NCI-H1436 treated with DMSO at 0.1 percent for 48 hours (cell line): ENCODE measurements around the gene RERE.
"Not testable (repeated sequence)": the region's sequence is repeated elsewhere in the genome, so short reads cannot be mapped to it uniquely, and the experiment has no call there.

Experiments used
- DNase-seq: peaks from one replicate; lab custom pipeline; 2025; lab: John Stamatoyannopoulos, UW

RERE gene

DNA sequence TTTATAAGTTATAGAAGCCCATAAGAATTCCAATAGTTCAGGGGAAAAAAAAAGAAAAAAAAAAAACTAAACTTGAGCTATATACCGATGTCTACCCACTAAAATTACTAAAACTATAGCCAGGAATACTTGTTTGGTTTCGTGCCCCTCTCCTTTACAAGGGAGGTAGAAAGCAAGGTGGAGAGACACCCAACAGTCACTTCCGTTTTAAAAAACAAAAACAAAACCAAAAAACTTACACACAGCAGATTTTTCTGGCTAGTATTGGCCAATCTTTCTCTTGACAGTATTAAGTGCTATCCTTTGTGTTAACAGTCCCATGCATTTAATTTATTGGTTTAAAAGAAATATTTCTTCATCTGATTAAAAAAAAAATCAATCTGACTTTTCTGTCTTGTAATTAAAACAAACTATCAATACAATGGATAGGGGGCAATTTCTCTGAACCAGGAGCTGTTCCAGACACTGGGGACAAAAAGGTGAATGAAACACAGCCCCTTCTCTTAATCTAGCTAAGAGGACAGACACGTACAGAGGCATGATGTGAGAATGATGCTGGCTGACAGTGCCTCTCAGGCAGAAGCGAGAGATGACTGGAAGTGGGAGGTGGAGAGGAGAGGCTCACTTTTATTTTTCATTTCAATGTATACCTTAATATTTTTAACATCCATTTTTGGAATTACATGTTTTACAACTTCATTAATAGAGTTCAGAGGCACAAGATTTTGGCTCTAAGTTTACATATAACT lies 214.8 kb downstream of the RERE start:
- DNase-seq = no peak

DNA sequence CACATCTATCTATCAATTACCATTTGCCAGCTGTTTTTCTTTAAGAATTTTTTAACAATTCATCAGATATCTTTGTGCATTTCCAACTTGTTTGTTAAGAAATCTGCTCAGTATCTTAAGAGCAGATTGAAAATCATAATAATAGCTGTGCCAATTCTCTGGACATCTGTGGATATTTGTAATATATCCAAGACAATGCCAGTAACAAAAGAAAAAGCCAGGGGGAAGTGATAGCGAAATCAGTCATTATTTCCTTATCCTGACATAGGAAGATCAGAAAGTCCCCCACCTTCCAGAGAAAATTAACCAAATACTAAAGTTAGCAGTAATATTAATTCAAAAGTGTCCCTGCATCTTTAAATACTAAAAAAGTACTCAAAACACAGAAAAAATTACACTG lies 217.1 kb downstream of the RERE start:
- no peak for DNase-seq

DNA sequence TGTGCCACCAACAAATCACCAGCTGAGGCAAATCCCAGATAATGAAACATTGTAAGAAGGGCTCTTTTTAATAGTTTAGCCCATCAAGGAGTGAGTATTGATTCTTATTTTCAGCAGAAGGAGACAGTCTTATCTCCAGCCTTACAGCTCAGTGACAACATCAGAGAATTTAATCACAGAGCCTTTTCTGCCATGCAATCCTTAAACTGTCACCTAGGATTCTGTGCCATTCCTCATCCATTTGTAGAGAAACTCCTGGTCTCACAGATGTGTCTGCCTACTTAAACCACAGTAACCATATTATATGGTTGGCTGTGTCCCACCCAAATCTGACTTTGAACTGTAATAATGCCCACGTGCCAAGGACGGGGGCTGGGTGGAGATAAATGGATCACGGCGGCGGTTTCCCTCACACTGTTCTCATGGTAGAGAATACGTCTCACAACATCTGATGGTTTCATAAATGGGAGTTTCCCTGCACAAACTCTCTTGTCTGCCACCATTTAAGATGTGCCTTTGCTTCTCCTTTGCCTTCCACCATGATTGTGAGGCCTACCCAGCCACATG lies 217.7 kb downstream of the RERE start:
- DNase-seq = no peak

DNA sequence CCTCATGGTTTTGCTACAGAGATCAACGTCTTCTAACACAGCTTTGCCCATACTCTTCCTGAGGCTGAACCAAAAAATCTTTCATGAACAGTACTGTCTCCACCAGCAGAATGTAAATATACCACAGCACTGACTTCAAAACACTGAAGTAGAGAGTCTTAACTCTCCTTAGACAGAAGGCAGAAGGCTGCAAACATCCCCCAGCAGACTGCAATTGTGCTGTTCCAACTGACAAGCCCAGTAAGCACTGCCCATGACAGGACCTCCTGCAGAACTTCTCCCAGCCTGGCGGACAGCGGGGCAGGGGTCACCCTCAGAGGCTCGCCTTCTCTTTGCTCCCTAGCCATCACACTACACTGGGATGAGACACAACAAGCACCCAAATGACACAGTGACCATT lies 218.7 kb downstream of the RERE start:
- DNase-seq = no peak

GRCh38 chr1:8598060-8598724 lies 219.2 kb downstream of the RERE start:
- no peak for DNase-seq

- no peak for DNase-seq
Observed at GRCh38 chr1:8597455-8597854, 220.0 kb downstream of the RERE start.

DNA sequence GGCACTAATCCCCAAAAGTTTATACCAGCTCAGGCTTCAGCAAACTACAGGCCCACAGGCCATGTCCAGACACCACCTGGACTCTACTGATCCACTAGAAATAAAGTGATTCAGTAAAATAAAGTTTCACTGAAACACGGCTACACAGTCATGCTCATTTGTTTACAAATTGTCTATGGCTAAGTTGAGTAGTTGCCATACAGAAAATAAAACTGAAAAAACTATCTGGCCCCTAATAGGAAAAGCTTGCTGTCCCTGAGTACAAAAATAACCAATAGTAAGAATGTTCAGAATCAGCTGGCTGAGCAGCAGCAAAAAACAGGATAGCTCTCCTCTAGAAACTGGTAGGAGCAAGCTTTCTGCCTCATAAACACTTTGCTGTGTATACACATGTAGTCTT lies 221.5 kb downstream of the RERE start:
- DNase-seq = no peak

GRCh38 chr1:8595332-8595731 lies 222.1 kb downstream of the RERE start:
- DNase-seq = no peak

DNA sequence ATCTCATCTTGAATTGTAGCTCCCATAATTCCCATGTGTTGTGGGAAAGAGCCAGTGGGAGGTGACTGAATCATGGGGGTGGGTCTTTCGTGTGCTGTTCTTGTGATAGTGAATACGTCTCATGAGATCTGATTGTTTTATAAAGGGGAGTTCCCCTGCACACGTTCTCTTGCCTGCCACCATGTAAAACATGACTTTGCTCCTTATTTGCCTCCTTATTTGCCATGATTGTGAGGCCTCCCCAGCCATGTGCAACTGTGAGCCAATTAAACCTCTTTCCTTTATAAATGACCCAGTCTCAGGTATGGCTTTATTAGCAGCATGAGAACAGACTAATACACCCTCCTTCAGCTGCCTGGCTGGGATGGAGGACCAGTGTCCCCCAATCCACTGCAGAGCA lies 224.1 kb downstream of the RERE start:
- DNase-seq = not testable (repeated sequence)

- no peak for DNase-seq
Observed at GRCh38 chr1:8591569-8591968, 225.9 kb downstream of the RERE start.

GRCh38 chr1:8590721-8591351 lies 226.6 kb downstream of the RERE start:
- no peak for DNase-seq

DNA sequence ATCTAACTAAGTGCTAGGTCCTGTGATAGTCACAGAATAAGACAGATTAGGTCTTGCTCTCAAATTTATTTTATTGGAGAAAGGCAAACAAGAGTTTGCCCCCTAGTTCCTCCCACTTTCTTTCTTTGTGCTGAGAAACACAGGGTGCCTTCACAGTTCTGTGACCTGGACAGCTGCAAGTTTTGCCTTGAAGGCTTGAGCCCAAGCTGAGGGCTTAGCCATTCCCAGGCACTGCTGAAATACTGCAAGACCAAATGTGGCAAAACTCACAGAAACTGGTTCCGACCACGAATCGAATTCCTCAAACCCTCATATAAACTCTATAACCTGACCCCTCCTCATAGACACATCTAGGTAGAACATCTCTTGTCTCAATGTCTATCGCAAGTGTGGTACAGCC lies 227.9 kb downstream of the RERE start:
- DNase-seq = no peak

DNA sequence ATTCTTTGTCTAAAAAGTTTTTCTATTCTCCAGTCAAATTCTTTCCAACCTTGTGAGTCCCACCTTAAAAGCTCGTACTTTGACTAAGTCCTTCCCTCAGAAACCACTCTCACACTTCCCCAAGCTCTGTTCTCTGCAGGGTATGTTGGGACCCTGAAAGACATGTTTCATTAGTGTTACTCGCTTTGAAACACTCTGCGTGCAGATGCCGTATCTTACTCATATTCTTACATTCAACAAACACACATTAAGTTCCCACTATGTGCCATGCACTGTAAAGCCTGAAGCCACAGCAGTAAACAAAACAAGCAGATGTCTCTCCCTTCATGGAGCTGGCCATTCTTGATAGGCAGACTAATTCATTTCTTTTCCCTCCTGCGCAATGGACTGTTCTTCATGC lies 229.7 kb downstream of the RERE start:
- no peak for DNase-seq

DNA sequence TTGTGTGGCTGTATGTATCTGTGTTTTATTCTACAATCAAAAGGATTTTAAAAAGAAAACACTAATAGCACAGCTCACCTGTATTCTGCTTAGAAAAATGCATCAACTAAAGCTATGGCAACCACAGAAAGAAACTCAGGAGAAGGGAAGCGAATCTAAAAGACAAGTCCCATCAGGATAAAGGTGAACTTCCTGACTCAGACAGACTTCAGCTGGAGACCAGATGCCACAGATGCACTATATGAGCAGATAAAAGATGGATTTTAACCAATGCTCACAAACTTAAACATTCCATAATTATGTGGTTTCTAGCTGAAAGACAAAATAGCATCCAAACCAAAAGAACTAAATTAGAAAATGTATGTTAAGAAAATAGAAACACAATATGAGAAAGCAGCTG lies 231.0 kb downstream of the RERE start:
- DNase-seq = no peak

DNA sequence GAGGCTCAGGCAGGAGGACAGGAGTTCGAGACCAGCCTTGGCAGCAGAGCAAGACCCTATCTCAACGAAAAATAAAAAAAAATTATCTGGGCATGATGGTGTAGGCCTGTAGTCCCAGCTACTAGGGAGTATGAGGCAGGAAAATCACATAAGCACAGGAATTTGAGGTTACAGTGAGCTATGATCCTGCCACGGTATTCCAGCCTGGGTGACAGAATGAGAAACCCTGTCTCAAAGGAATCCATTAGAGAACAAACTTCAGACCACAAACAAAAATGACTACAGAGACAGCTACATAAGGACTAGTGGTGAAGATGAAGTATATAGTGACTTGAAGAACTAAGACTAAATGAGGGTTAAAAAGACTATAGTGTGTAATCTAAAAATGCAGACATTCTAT lies 233.1 kb downstream of the RERE start:
- DNase-seq = no peak

DNA sequence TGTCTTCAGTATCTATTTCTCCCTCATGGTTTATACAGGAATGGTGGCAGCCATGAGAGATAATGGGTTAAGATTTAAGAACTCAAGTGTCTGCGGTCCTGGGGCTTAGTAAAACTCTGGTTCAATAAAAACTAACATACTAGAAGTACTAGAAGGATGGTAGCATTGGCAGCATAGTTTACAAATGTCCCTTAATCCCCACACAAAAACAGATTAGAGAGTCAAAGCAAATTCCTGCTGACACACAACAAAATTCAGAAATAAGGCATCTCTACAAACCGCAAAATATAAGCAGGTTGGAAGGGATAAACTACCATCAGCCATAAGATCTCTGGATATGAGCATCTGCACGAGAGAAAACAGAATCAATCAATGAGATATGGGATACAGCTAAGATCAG lies 234.4 kb downstream of the RERE start:
- no peak for DNase-seq

DNA sequence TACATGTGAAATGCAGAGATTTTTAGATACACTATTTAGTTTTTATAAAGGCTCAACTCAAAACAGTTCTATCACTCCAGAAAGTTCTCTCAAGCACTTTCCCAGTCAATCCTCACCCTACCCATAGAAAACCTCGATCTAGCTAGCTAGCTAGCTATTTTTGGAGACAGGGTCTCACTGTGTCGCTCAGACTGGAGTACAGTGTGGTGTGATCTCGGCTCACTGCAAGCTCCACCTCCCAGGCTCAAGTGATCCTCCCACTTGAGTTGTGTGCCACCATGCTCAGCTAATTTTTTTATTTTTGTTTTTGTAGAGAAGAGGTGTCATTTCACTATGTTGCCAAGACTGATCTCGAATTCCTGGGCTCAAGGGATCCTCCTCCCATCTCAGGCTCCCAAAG lies 236.9 kb downstream of the RERE start:
- no peak for DNase-seq

DNA sequence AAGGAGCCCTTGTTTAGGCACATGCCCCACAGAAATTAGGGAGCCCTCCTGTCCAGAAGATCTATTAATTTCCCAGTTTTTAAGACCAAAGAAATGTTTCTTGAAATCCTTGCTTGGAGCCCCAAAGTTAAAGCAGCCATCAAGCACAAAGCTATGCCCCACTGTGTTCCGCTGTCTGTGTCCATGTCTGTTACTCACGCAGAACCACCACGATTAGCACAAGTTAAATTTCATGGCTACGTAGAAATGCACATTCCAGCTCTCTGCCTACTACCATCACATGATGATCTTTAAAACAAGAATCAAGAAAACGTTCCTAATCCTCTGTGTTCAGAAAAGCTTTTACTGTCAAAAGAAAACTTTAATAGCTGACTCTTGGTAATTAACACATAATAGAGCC lies 238.5 kb downstream of the RERE start:
- DNase-seq = no peak

DNA sequence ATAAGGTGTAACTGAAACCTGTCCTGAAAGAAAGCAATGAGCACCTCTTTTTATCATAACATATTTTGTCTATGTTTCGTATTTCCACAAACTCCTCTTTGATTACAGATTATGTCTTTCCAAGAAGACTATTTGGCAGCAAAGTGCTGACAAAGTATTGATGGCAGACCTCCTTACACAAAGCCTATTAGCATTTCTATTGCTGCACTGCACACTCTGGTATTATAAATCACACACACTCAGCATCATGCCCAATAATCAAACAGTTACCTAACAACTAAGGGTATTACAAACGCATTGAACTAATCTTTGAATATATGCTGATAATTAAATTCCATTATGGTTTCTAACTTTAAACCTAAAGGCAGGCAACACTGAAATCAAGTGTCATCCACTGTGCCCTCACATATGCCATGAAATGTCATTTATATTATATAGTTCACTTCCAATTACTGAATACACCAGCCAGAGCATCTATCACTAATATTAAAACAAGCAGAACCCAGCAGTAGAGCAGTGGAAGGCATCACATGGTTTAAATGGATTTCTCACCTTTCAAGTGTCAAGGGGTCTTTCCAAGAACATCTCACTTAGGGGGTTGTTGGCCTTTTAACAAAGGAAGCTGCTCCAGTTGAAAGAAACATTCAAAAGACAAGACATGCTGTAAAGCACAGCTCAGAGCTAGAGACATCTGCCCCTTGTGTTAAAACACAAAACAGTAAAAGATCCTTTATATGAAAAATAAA lies 239.1 kb downstream of the RERE start:
- no peak for DNase-seq

DNA sequence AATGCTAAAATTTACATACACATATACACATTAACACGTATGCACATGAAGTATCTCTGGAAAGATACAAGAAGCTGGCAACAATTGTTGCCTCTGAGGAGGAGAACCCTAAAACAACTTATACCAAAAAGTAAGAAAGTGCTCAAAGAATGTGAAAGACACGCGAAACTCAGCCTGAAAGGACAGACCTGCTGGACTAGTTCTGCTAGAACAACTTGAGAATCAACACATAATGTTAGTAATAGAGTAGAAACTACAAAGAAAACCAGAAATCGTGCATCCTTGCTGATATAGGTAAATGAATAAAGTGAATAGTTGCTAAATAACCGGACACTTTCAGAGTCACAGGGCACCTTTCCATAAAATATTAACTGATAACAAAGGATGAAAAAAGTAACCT lies 242.5 kb downstream of the RERE start:
- DNase-seq = no peak

- DNase-seq = no peak
Observed at GRCh38 chr1:8572106-8572505, 245.3 kb downstream of the RERE start.

- DNase-seq = no peak
Observed at GRCh38 chr1:8571200-8571984, 246.0 kb downstream of the RERE start.
